SK-N-MC (cell line): Measurements from ENCODE around the gene ACACA.

ENCODE experiments used
- EZH2 ChIP-seq: fragments of 200-600 bp; sonication (generic); IDR thresholded peaks from one replicate; pipeline ENCODE4 v1.6.1; 2017; ENCODE audit warnings: antibody characterized with exemption
- FOXP2 ChIP-seq: optimal IDR thresholded peaks from 2 replicates; pipeline ENCODE3; 2011; ENCODE audit warnings: mild to moderate bottlenecking, moderate library complexity; ENCODE audit not compliant: insufficient read depth; ENCODE audit errors: extremely low read length, control extremely low read depth

GRCh38 chr17:37292429-37293139, 114.1 kb downstream of the ACACA start:
- TF ChIP-seq FOXP2 (no peak), EZH2 (no peak)
